ENCODE data around the gene BATF3.
"Not testable (repeated sequence)": the region's sequence is repeated elsewhere in the genome, so short reads cannot be mapped to it uniquely, and the experiment has no call there.

DNA sequence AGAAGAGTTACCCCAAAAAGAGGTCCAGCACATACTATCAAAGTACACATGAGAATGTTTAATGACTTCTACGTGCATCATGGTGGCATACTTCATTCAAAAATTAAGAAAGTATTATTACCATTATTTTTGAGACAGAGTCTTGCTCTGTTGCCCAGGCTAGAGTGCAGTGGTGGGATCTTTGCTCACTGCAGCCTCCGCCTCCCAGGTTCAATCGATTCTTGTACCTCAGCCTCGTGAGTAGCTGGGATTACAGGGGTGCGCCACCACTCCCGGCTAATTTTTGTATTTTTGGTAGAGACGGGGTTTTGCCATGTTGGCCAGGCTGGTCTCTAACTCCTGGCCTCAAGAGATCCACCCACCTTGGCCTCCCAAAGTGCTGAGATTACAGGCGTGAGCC lies 12.3 kb upstream of the BATF3 start:
- TF ChIP-seq, protein P1, sequence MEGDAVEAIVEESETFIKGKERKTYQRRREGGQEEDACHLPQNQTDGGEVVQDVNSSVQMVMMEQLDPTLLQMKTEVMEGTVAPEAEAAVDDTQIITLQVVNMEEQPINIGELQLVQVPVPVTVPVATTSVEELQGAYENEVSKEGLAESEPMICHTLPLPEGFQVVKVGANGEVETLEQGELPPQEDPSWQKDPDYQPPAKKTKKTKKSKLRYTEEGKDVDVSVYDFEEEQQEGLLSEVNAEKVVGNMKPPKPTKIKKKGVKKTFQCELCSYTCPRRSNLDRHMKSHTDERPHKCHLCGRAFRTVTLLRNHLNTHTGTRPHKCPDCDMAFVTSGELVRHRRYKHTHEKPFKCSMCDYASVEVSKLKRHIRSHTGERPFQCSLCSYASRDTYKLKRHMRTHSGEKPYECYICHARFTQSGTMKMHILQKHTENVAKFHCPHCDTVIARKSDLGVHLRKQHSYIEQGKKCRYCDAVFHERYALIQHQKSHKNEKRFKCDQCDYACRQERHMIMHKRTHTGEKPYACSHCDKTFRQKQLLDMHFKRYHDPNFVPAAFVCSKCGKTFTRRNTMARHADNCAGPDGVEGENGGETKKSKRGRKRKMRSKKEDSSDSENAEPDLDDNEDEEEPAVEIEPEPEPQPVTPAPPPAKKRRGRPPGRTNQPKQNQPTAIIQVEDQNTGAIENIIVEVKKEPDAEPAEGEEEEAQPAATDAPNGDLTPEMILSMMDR (conservative IDR thresholded peaks at IDR 0.05; ENCODE audit: low read length), result not testable (repeated sequence)
- TF ChIP-seq EZH2phosphoT487 (IDR thresholded peaks at IDR 0.05; ENCODE audit: borderline replicate concordance), result not testable (repeated sequence)
